Measurements from ENCODE around the gene PLIN3. TPM values are rescaled to one million over a fixed set of nuclear protein-coding genes. Genes with fewer than 3 reads are reported as not detected.
A peak's percentile ranks its signal among the peaks of the same experiment; 100 is the strongest.

PLIN3 gene
- total and polyA plus RNA-seq, 9 of the 15 experiments (the other 6 are each of a cell fraction or from before 2014, with no cell fraction given), result 7.5 to 75.6 (median 43.1) TPM

GRCh38 chr19:4897146-4897545 lies 29.7 kb upstream of the PLIN3 start:
- H3K4me2 ChIP-seq (ENCODE audit: insufficient read depth, low read length), result no peak overlapping the region
- in situ Hi-C loops (cut with MboI) (no loop called here), intact Hi-C loops (cut with micrococcal nuclease) (no loop called here)
- TF ChIP-seq CREB5 (CRISPR knock-in tag; IDR thresholded peaks at IDR 0.05) (no peak), ZNF644 (tag; IDR thresholded peaks at IDR 0.05; ENCODE audit: low read depth) (no peak), NCOA4 (IDR thresholded peaks at IDR 0.05; ENCODE audit: partially characterized antibody) (no peak), BDP1 (IDR thresholded peaks at IDR 0.05; ENCODE audit: insufficient read depth, insufficient read length) (no peak), RBM15 (IDR thresholded peaks at IDR 0.05; ENCODE audit: insufficient read depth, low read length) (no peak), FOSL1 (tag; conservative IDR thresholded peaks at IDR 0.05) (no peak), PHB (CRISPR knock-in tag; IDR thresholded peaks at IDR 0.05) (no peak), SRSF9 (IDR thresholded peaks at IDR 0.05; ENCODE audit: borderline replicate concordance, low read depth, low read length) (no peak), NR2C1 (IDR thresholded peaks at IDR 0.05) (no peak), NR2C1 (tag; IDR thresholded peaks at IDR 0.05) (no peak), ETV5 (CRISPR knock-in tag; IDR thresholded peaks at IDR 0.05; ENCODE audit: low read depth) (no peak)
- TF ChIP-seq, protein P1, sequence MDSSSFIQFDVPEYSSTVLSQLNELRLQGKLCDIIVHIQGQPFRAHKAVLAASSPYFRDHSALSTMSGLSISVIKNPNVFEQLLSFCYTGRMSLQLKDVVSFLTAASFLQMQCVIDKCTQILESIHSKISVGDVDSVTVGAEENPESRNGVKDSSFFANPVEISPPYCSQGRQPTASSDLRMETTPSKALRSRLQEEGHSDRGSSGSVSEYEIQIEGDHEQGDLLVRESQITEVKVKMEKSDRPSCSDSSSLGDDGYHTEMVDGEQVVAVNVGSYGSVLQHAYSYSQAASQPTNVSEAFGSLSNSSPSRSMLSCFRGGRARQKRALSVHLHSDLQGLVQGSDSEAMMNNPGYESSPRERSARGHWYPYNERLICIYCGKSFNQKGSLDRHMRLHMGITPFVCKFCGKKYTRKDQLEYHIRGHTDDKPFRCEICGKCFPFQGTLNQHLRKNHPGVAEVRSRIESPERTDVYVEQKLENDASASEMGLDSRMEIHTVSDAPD (CRISPR knock-in tag; IDR thresholded peaks at IDR 0.05), result no peak
- TF ChIP-seq, protein P2, sequence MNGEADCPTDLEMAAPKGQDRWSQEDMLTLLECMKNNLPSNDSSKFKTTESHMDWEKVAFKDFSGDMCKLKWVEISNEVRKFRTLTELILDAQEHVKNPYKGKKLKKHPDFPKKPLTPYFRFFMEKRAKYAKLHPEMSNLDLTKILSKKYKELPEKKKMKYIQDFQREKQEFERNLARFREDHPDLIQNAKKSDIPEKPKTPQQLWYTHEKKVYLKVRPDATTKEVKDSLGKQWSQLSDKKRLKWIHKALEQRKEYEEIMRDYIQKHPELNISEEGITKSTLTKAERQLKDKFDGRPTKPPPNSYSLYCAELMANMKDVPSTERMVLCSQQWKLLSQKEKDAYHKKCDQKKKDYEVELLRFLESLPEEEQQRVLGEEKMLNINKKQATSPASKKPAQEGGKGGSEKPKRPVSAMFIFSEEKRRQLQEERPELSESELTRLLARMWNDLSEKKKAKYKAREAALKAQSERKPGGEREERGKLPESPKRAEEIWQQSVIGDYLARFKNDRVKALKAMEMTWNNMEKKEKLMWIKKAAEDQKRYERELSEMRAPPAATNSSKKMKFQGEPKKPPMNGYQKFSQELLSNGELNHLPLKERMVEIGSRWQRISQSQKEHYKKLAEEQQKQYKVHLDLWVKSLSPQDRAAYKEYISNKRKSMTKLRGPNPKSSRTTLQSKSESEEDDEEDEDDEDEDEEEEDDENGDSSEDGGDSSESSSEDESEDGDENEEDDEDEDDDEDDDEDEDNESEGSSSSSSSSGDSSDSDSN (IDR thresholded peaks at IDR 0.05; ENCODE audit: borderline replicate concordance in 1 of 2, low read depth in 2 of 2, low read length in 2 of 2), result no peak
- TF ChIP-seq, protein P3, sequence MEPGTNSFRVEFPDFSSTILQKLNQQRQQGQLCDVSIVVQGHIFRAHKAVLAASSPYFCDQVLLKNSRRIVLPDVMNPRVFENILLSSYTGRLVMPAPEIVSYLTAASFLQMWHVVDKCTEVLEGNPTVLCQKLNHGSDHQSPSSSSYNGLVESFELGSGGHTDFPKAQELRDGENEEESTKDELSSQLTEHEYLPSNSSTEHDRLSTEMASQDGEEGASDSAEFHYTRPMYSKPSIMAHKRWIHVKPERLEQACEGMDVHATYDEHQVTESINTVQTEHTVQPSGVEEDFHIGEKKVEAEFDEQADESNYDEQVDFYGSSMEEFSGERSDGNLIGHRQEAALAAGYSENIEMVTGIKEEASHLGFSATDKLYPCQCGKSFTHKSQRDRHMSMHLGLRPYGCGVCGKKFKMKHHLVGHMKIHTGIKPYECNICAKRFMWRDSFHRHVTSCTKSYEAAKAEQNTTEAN (CRISPR knock-in tag; IDR thresholded peaks at IDR 0.05), result no peak
- TF ChIP-seq, protein P4, sequence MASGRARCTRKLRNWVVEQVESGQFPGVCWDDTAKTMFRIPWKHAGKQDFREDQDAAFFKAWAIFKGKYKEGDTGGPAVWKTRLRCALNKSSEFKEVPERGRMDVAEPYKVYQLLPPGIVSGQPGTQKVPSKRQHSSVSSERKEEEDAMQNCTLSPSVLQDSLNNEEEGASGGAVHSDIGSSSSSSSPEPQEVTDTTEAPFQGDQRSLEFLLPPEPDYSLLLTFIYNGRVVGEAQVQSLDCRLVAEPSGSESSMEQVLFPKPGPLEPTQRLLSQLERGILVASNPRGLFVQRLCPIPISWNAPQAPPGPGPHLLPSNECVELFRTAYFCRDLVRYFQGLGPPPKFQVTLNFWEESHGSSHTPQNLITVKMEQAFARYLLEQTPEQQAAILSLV (tag; IDR thresholded peaks at IDR 0.05), result no peak
- peak overlapping the region in 1 of 2 experiments; percentile 26; a peak in 1 of 4 replicates for H3K9ac ChIP-seq (ENCODE audit: insufficient read depth in 1 of 2, low read depth in 2 of 2, low read length in 2 of 2)
- ATAC-seq, result no peak
- H3K4me1 ChIP-seq (replicated peaks in 1 of 2; ENCODE audit: control insufficient read depth in 2 of 2, insufficient read depth in 2 of 2, low read length in 2 of 2), result no peaks in the 10 kb centered on the region; a peak in 1 of 5 replicates
- no peaks in the 10 kb centered on the region for H3K36me3 ChIP-seq (ENCODE audit: control insufficient read depth, insufficient read depth, low read length)
- no peaks in the 10 kb centered on the region for H3K27me3 ChIP-seq (ENCODE audit: control insufficient read depth in 2 of 2, insufficient read depth in 2 of 2, low read length in 2 of 2)
- H3K27ac ChIP-seq (ENCODE audit: extremely low read depth, low read depth, low read length), result no peak overlapping the region
- DNase-seq (ENCODE audit: extremely low read depth in 1 of 4, low spot score in 3 of 4), result peak in 1 of 4 experiments; percentile 1
- no peak overlapping the region for H3K4me3 ChIP-seq
- BruUV-seq (replicated peaks), result no TSS peak
- H3K9me3 ChIP-seq (replicated peaks; ENCODE audit: control insufficient read depth, insufficient read depth, low read depth, low read length), result no peaks in the 10 kb centered on the region
- H4K20me1 ChIP-seq (replicated peaks; ENCODE audit: control insufficient read depth, insufficient read depth, low read length), result no peaks in the 10 kb centered on the region
- no peak for FAIRE-seq
- H3K9me1 ChIP-seq (ENCODE audit: control insufficient read depth, insufficient read depth, low read length), result no peaks in the 10 kb centered on the region
- ChIA-PET CTCF (ENCODE audit: low intra/inter-chr PET ratio) (no interaction called here), POLR2A (no interaction called here)
- H2AFZ ChIP-seq (ENCODE audit: low read depth, low read length), result no peak overlapping the region
- no peaks in the 10 kb centered on the region for H3K79me2 ChIP-seq (ENCODE audit: control insufficient read depth, insufficient read depth, low read length)
- WGBS (ENCODE audit: insufficient coverage, low coverage, missing lambda C conversion rate), result 63% methylated on average over 7 of the region's 7 CpGs

Measured in K562 (cell line).